Astrocyte (in vitro differentiated cells and primary cell): ENCODE measurements around the gene CREB3L2. TPM values are rescaled to one million over a fixed set of nuclear protein-coding genes. Genes with fewer than 3 reads are reported as not detected.
A peak's percentile ranks its signal among the peaks of the same experiment; 100 is the strongest.

Source experiments
- DNase-seq: peaks from one replicate; pipeline ENCODE4 v3.0.0-alpha.2; 2010; ENCODE audit warnings: low read depth
- FAIRE-seq: peaks from 2 replicates; lab custom pipeline; 2011; peaks lifted over from hg19 to GRCh38; lab: Jason Lieb, UNC
- H2AFZ ChIP-seq: 2 replicates; pipeline ENCODE4 v1.6.0; 2012; ENCODE audit warnings: low read depth, low read length, inconsistent platforms
- H3K27ac ChIP-seq: 2 replicates; pipeline ENCODE4 v1.5.1; 2011; ENCODE audit warnings: low read depth, low read length, inconsistent platforms
- H3K27me3 ChIP-seq: 2 replicates; pipeline ENCODE4 v1.6.0; 2011; ENCODE audit warnings: low read length, inconsistent platforms; ENCODE audit not compliant: insufficient read depth
- H3K36me3 ChIP-seq: 2 replicates; pipeline ENCODE4 v1.5.1; 2011; ENCODE audit warnings: low read length, inconsistent platforms; ENCODE audit not compliant: insufficient read depth
- H3K4me1 ChIP-seq: 2 replicates; pipeline ENCODE4 v1.5.1; 2011; ENCODE audit warnings: low read length, inconsistent platforms; ENCODE audit not compliant: insufficient read depth
- H3K4me2 ChIP-seq: 2 replicates; pipeline ENCODE4 v1.6.0; 2012; ENCODE audit warnings: low read length, inconsistent platforms
- H3K4me3 ChIP-seq: 2 replicates; pipeline ENCODE4 v1.5.1; 2011; ENCODE audit warnings: low read depth, mild to moderate bottlenecking, low read length, inconsistent platforms; ENCODE audit not compliant: insufficient read depth
- H3K79me2 ChIP-seq: 2 replicates; pipeline ENCODE4 v1.6.0; 2012; ENCODE audit warnings: mild to moderate bottlenecking, low read length, inconsistent platforms; ENCODE audit not compliant: insufficient read depth
- H3K9ac ChIP-seq: 2 replicates; pipeline ENCODE4 v1.6.0; 2012; ENCODE audit warnings: mild to moderate bottlenecking, low read length, inconsistent platforms
- H3K9me3 ChIP-seq: 2 replicates; pipeline ENCODE4 v1.5.1; 2012; ENCODE audit warnings: low read depth, mild to moderate bottlenecking, low read length, inconsistent platforms; ENCODE audit not compliant: insufficient read depth
- H4K20me1 ChIP-seq: 2 replicates; pipeline ENCODE4 v1.6.0; 2012; ENCODE audit warnings: low read length, inconsistent platforms; ENCODE audit not compliant: insufficient read depth
- H3K27ac Mint-ChIP-seq: one replicate; pipeline ENCODE4 v1.8.0; 2021; ENCODE audit warnings: mild to moderate bottlenecking, mixed read lengths; ENCODE audit not compliant: unreplicated experiment
- H3K27me3 Mint-ChIP-seq: one replicate; pipeline ENCODE4 v1.8.0; 2021; ENCODE audit warnings: low read depth, mixed read lengths; ENCODE audit not compliant: unreplicated experiment
- H3K36me3 Mint-ChIP-seq: one replicate; pipeline ENCODE4 v1.8.0; 2021; ENCODE audit warnings: low read depth, mixed read lengths; ENCODE audit not compliant: unreplicated experiment
- H3K4me1 Mint-ChIP-seq: one replicate; pipeline ENCODE4 v1.8.0; 2021; ENCODE audit warnings: low read depth, mixed read lengths; ENCODE audit not compliant: unreplicated experiment
- H3K4me3 Mint-ChIP-seq: one replicate; pipeline ENCODE4 v1.8.0; 2021; ENCODE audit warnings: mild to moderate bottlenecking, moderate library complexity, mixed read lengths; ENCODE audit not compliant: unreplicated experiment
- H3K9me3 Mint-ChIP-seq: one replicate; pipeline ENCODE4 v1.8.0; 2021; ENCODE audit warnings: mild to moderate bottlenecking, mixed read lengths; ENCODE audit not compliant: unreplicated experiment
- EZH2 ChIP-seq: IDR thresholded peaks from 2 replicates; pipeline ENCODE4 v1.6.1; 2012; ENCODE audit warnings: mild to moderate bottlenecking, low read length, inconsistent platforms; ENCODE audit not compliant: insufficient read depth
- total RNA-seq: library from RNA; stranded (reverse); gene quantifications from 2 replicates; pipeline ENCODE4 v1.2.1, GENCODE V29; 2021
- TF ChIP-seq, protein P1 (sequence below): IDR thresholded peaks from 2 replicates; pipeline ENCODE4 v1.5.1; 2011; ENCODE audit warnings: low read depth, mild to moderate bottlenecking, inconsistent platforms, low read length, moderate library complexity; ENCODE audit not compliant: insufficient read depth

CREB3L2 gene
- total RNA-seq, 1 donor from 2014 or later: 116 TPM

DNA sequence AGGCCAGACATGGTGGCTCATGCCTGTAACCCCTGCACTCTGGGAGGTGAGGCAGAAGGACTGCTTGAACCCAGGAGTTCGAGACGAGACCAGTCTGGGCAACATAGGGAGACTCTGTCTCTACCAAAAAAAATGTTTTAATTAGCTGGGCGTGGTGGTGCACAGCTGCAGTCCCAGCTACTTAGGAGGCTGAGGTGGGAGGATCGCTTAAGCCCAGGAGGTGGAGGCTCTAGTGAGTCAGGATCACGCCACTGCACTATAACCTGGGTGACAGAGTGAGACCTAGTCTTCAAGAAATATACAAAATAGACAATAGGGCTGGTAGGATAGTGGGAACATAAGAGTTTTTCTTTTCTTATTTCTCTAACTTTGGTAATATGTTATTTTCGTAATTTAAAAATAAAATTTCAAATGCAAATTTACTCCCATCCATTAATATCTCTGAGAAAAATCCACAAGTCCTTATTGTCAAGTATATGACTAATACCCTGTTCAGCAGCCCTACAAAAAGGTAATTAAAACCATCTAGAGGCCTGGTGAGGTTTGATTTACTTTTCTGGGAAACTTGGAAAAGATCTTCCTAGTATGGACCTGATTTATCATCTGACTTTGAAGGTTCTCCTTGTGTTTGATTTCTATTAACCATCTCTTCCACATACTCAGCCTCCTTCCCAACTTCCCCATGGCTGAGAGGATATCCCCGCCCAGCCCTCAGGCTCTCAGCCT, 50.0 kb downstream of the CREB3L2 start:
- Histone ChIP-seq H2AFZ (no peak overlapping the region), H3K36me3 (no peaks in the 10 kb centered on the region), H3K4me2 (no peak overlapping the region), H3K4me3 (no peak overlapping the region), H3K27me3 (no peaks in the 10 kb centered on the region), H4K20me1 (peaks cover 65% of the 10 kb centered on the region), H3K9ac (peak overlapping the region; percentile 88), H3K4me1 (peaks cover 23% of the 10 kb centered on the region), H3K9me3 (no peaks in the 10 kb centered on the region), H3K79me2 (peaks cover 100% of the 10 kb centered on the region), H3K27ac (peak overlapping the region; percentile 97)
- TF ChIP-seq EZH2: no peak
- TF ChIP-seq, protein P1, sequence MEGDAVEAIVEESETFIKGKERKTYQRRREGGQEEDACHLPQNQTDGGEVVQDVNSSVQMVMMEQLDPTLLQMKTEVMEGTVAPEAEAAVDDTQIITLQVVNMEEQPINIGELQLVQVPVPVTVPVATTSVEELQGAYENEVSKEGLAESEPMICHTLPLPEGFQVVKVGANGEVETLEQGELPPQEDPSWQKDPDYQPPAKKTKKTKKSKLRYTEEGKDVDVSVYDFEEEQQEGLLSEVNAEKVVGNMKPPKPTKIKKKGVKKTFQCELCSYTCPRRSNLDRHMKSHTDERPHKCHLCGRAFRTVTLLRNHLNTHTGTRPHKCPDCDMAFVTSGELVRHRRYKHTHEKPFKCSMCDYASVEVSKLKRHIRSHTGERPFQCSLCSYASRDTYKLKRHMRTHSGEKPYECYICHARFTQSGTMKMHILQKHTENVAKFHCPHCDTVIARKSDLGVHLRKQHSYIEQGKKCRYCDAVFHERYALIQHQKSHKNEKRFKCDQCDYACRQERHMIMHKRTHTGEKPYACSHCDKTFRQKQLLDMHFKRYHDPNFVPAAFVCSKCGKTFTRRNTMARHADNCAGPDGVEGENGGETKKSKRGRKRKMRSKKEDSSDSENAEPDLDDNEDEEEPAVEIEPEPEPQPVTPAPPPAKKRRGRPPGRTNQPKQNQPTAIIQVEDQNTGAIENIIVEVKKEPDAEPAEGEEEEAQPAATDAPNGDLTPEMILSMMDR: no peak
- H3K27ac Mint-ChIP-seq: peak overlapping the region; percentile 98
- H3K36me3 Mint-ChIP-seq: peaks cover 23% of the 10 kb centered on the region
- H3K27me3 Mint-ChIP-seq: no peaks in the 10 kb centered on the region
- H3K4me1 Mint-ChIP-seq: peaks cover 70% of the 10 kb centered on the region
- H3K9me3 Mint-ChIP-seq: no peaks in the 10 kb centered on the region
- FAIRE-seq (no peak), DNase-seq (no peak)
- H3K4me3 Mint-ChIP-seq: peak overlapping the region; percentile 4

DNA sequence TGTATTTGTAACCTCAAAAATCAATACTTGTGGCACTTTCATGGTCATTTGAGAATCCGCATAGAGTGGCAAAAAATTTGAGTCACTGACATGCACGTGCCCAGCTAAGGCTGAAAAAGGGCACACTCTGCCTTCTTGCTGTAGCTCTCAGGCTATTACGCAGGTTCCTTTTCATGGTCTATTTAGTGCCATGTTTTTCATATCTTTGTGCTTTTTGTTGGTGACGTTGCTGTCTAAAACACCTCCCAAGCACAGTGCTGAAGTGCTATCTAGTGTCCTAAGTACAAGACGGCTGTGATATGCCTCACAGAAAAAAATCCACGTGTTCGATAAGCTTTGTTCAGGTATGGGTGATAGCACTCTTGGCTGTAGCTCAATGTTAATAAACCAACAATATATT, 50.9 kb downstream of the CREB3L2 start:
- Histone ChIP-seq H3K27me3 (no peaks in the 10 kb centered on the region), H3K79me2 (peaks cover 96% of the 10 kb centered on the region), H3K4me3 (no peak overlapping the region), H3K27ac (no peak overlapping the region), H3K9me3 (no peaks in the 10 kb centered on the region), H3K9ac (no peak overlapping the region), H4K20me1 (peaks cover 56% of the 10 kb centered on the region), H3K36me3 (no peaks in the 10 kb centered on the region), H3K4me1 (peaks cover 23% of the 10 kb centered on the region), H3K4me2 (no peak overlapping the region), H2AFZ (no peak overlapping the region)
- no peak overlapping the region for H3K27ac Mint-ChIP-seq
- H3K4me1 Mint-ChIP-seq: peaks cover 73% of the 10 kb centered on the region
- FAIRE-seq (no peak), DNase-seq (no peak)
- TF ChIP-seq, protein P1: no peak
- TF ChIP-seq EZH2: no peak
- H3K36me3 Mint-ChIP-seq: peaks cover 24% of the 10 kb centered on the region
- H3K27me3 Mint-ChIP-seq: no peaks in the 10 kb centered on the region
- H3K4me3 Mint-ChIP-seq: no peak overlapping the region
- no peaks in the 10 kb centered on the region for H3K9me3 Mint-ChIP-seq

DNA sequence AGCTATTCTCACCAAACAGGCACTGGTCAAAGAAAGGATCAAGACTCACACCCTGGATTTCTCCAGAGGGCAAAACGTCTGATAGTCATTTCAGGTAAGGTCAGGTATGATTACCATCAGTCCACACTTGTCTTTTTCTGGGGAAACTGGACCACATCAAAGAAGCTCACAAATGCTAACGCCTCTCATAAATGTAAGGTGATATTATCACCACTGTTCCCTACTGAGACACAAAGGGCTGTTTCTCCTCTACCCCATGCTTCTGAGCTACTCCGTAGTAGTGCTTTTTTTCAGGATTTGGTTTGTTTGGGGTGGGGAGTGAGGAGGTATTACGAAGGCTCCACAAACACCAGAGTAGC, 51.6 kb downstream of the CREB3L2 start:
- no peak overlapping the region for H3K27ac ChIP-seq
- peaks cover 96% of the 10 kb centered on the region for H3K79me2 ChIP-seq
- H4K20me1 ChIP-seq: peaks cover 54% of the 10 kb centered on the region
- no peak overlapping the region for H3K4me3 ChIP-seq
- no peaks in the 10 kb centered on the region for H3K27me3 Mint-ChIP-seq
- peaks cover 21% of the 10 kb centered on the region for H3K36me3 Mint-ChIP-seq
- FAIRE-seq: no peak
- peaks cover 67% of the 10 kb centered on the region for H3K4me1 Mint-ChIP-seq
- no peak overlapping the region for H2AFZ ChIP-seq
- no peaks in the 10 kb centered on the region for H3K27me3 ChIP-seq
- no peak overlapping the region for H3K4me3 Mint-ChIP-seq
- DNase-seq: no peak
- H3K9me3 ChIP-seq: no peaks in the 10 kb centered on the region
- no peak overlapping the region for H3K4me2 ChIP-seq
- H3K9ac ChIP-seq: no peak overlapping the region
- no peak overlapping the region for H3K27ac Mint-ChIP-seq
- H3K36me3 ChIP-seq: no peaks in the 10 kb centered on the region
- peaks cover 23% of the 10 kb centered on the region for H3K4me1 ChIP-seq
- TF ChIP-seq, protein P1: no peak
- no peak for TF ChIP-seq EZH2
- H3K9me3 Mint-ChIP-seq: no peaks in the 10 kb centered on the region
